HepG2 (cell line): ENCODE measurements around the gene POLR3H. TPM values are rescaled to one million over a fixed set of nuclear protein-coding genes. Genes with fewer than 3 reads are reported as not detected.

Source experiments
- ATAC-seq: fragments of 200-7000 bp; cut with Tn5 transposase; 3 replicates; pipeline ENCODE4 v1.9.1; 2020; ENCODE audit warnings: mild to moderate bottlenecking, moderate library complexity
- BruUV-seq: library from RNA; stranded (reverse); fragments of 400-500 nt; replicated peaks from 2 replicates; lab custom pipeline; 2021; lab: Mats Ljungman, UMichigan
- CTCF ChIA-PET: fragments of 300-600 bp; formaldehyde crosslinking; extraction: SDS; loops from one replicate; lab custom pipeline; 2021; ENCODE audit warnings: low total read pairs, inconsistent platforms, low intra/inter-chr PET ratio; lab: Yijun Ruan, JAX
- POLR2A ChIA-PET: fragments of 350-600 bp; sonication (Branson Sonifier 250); formaldehyde crosslinking; loops from one replicate; lab custom pipeline; 2020; ENCODE audit warnings: antibody characterized with exemption, inconsistent platforms; lab: Yijun Ruan, JAX
- DNase-seq: peaks from one replicate; pipeline ENCODE4 v3.0.0-alpha.2; 2015; ENCODE audit warnings: low spot score
- FAIRE-seq: peaks from 3 replicates; lab custom pipeline; 2011; peaks lifted over from hg19 to GRCh38; lab: Jason Lieb, UNC
- H2AFZ ChIP-seq: one replicate; pipeline ENCODE4 v1.6.1; 2011; ENCODE audit warnings: low read length, inconsistent platforms
- H3K27ac ChIP-seq: fragments of 300-600 bp; 3 replicates; pipeline ENCODE4 v1.8.0; 2011; ENCODE audit warnings: mixed run types, mild to moderate bottlenecking, mixed read lengths, low read length, inconsistent platforms; ENCODE audit not compliant: insufficient read depth; ENCODE audit errors: extremely low read length
- H3K27me3 ChIP-seq, 2 experiments: fragments of 200-600 bp in 1 of 2; 2 replicates in 1 of 2; 3 replicates in 1 of 2; pipeline versions ENCODE4 v1.6.0 to v1.8.0; 2011; ENCODE audit warnings: low read length in 2 of 2, mild to moderate bottlenecking in 2 of 2, moderate library complexity in 2 of 2, inconsistent platforms in 1 of 2; ENCODE audit not compliant: insufficient read depth in 2 of 2, control insufficient read depth in 1 of 2
- H3K36me3 ChIP-seq, 2 experiments: fragments of 200-600 bp in 1 of 2; replicated peaks in 1 of 2; 2 replicates in 1 of 2; 3 replicates in 1 of 2; pipeline versions ENCODE4 v1.5.1 to v1.8.0; 2011; ENCODE audit warnings: low read length in 2 of 2, inconsistent platforms in 1 of 2; ENCODE audit not compliant: insufficient read depth in 2 of 2, control insufficient read depth in 1 of 2
- H3K4me1 ChIP-seq: 2 replicates; pipeline ENCODE4 v1.5.1; 2012; ENCODE audit warnings: low read length, inconsistent platforms; ENCODE audit not compliant: insufficient read depth
- H3K4me2 ChIP-seq: 2 replicates; pipeline ENCODE4 v1.6.0; 2011; ENCODE audit warnings: low read depth, low read length, inconsistent platforms
- H3K4me3 ChIP-seq, 3 experiments: fragments of 200-600 bp in 1 of 3; sonication (generic), shearing (Covaris generic) in 1 of 3; replicated peaks in 1 of 3; 2 replicates each; pipeline ENCODE4 v1.5.1; 2011 to 2016; ENCODE audit warnings: low read length in 3 of 3, inconsistent platforms in 2 of 3, low read depth in 2 of 3, mild to moderate bottlenecking in 2 of 3, control low read depth in 1 of 3, mixed read lengths in 1 of 3; ENCODE audit not compliant: insufficient read depth in 1 of 3
- H3K79me2 ChIP-seq: one replicate; pipeline ENCODE4 v1.6.1; 2011; ENCODE audit warnings: low read length, inconsistent platforms; ENCODE audit not compliant: insufficient read depth
- H3K9ac ChIP-seq: 2 replicates; pipeline ENCODE4 v1.6.0; 2011; ENCODE audit warnings: mild to moderate bottlenecking, low read depth, low read length, inconsistent platforms; ENCODE audit not compliant: insufficient read depth
- H3K9me3 ChIP-seq: 2 replicates; pipeline ENCODE4 v1.5.1; 2012; ENCODE audit warnings: mild to moderate bottlenecking, low read length
- H4K20me1 ChIP-seq: 2 replicates; pipeline ENCODE4 v1.6.0; 2011; ENCODE audit warnings: inconsistent platforms, mild to moderate bottlenecking, low read length, moderate library complexity; ENCODE audit not compliant: insufficient read depth
- ASH2L ChIP-seq: fragments of 300-600, 200-600 bp; sonication (generic); IDR thresholded peaks from 2 replicates; pipeline ENCODE4 v1.7.0; 2017; ENCODE audit warnings: low read depth, mild to moderate bottlenecking, moderate library complexity, mixed read lengths, low read length; ENCODE audit not compliant: insufficient read length
- CREB1 ChIP-seq, 2 experiments: fragments of 450-650 bp in 1 of 2; IDR thresholded peaks; 2 replicates each; pipeline ENCODE4 v1.6.1; 2016 to 2017; ENCODE audit warnings: control low read depth in 1 of 2, mild to moderate bottlenecking in 1 of 2, missing compliant biosample characterization in 1 of 2, missing genetic modification characterization in 1 of 2
- ELF4 ChIP-seq: sonication (generic); formaldehyde crosslinking; IDR thresholded peaks from 2 replicates; pipeline ENCODE4 v1.5.0; 2020; ENCODE audit warnings: missing genetic modification reagents, mild to moderate bottlenecking, moderate library complexity, borderline replicate concordance
- EP300 ChIP-seq, 3 experiments: sonication (generic) in 1 of 3; formaldehyde crosslinking in 1 of 3; IDR thresholded peaks; 2 replicates each; pipeline versions ENCODE4 v1.5.1 to v1.6.1; 2011 to 2020; ENCODE audit warnings: low read depth in 2 of 3, low read length in 2 of 3, borderline replicate concordance in 1 of 3, improper control_type of control experiment in 1 of 3, mild to moderate bottlenecking in 1 of 3, missing genetic modification reagents in 1 of 3, moderate library complexity in 1 of 3
- ESRRA ChIP-seq: sonication (generic); formaldehyde crosslinking; IDR thresholded peaks from 2 replicates; pipeline ENCODE4 v1.5.1; 2020; ENCODE audit warnings: mild to moderate bottlenecking, low read depth, missing genetic modification reagents
- ETV6 ChIP-seq: sonication (generic); formaldehyde crosslinking; conservative IDR thresholded peaks from 2 replicates; pipeline ENCODE4 v1.4.0; 2020; ENCODE audit warnings: missing genetic modification reagents
- GATAD2A ChIP-seq: IDR thresholded peaks from 2 replicates; pipeline ENCODE4 v1.6.1; 2016
- HNRNPUL1 ChIP-seq: fragments of 200-400 bp; formaldehyde crosslinking; IDR thresholded peaks from 2 replicates; pipeline ENCODE4 v1.6.1; 2017; ENCODE audit warnings: low read depth, mild to moderate bottlenecking, low read length, moderate library complexity
- NCOR1 ChIP-seq: fragments of 200-600 bp; sonication (generic); IDR thresholded peaks from 2 replicates; pipeline ENCODE4 v1.7.0; 2017; ENCODE audit warnings: antibody characterized with exemption, low read length, borderline replicate concordance
- NFIB ChIP-seq: sonication (generic); formaldehyde crosslinking; IDR thresholded peaks from 2 replicates; pipeline ENCODE4 v1.9.0; 2021; ENCODE audit warnings: missing genetic modification reagents, mild to moderate bottlenecking, borderline replicate concordance
- RFX3 ChIP-seq: IDR thresholded peaks from 2 replicates; pipeline ENCODE4 v1.6.1; 2016; ENCODE audit warnings: missing biosample characterization, missing genetic modification reagents
- SALL1 ChIP-seq: sonication (generic); formaldehyde crosslinking; IDR thresholded peaks from 2 replicates; pipeline ENCODE4 v1.8.0; 2022; ENCODE audit warnings: mild to moderate bottlenecking, missing genetic modification reagents
- THAP7 ChIP-seq: sonication (generic); formaldehyde crosslinking; IDR thresholded peaks from 2 replicates; pipeline ENCODE4 v1.8.1; 2023; ENCODE audit warnings: mild to moderate bottlenecking, missing genetic modification reagents
- WIZ ChIP-seq: sonication (generic); formaldehyde crosslinking; IDR thresholded peaks from 2 replicates; pipeline ENCODE4 v1.5.1; 2020; ENCODE audit warnings: mild to moderate bottlenecking, missing genetic modification reagents
- ZNF280B ChIP-seq: sonication (generic); formaldehyde crosslinking; IDR thresholded peaks from 2 replicates; pipeline ENCODE4 v1.5.0; 2020; ENCODE audit warnings: missing genetic modification reagents, mild to moderate bottlenecking, borderline replicate concordance
- ZNF331 ChIP-seq: sonication (generic); formaldehyde crosslinking; IDR thresholded peaks from 2 replicates; pipeline ENCODE4 v1.4.0; 2020; ENCODE audit warnings: missing genetic modification reagents
- ZNF34 ChIP-seq: sonication (generic); formaldehyde crosslinking; IDR thresholded peaks from 2 replicates; pipeline ENCODE4 v1.4.0; 2020; ENCODE audit warnings: mild to moderate bottlenecking, missing genetic modification reagents, borderline replicate concordance
- ZNF75D ChIP-seq: sonication (generic); formaldehyde crosslinking; IDR thresholded peaks from 2 replicates; pipeline ENCODE4 v1.8.1; 2023; ENCODE audit warnings: missing genetic modification reagents, mild to moderate bottlenecking, borderline replicate concordance
- WGBS: methylation state at CpG from one replicate; pipeline ENCODE4 v1.1.6; 2017; ENCODE audit warnings: low lambda C conversion rate; 5-methylcytosine and 5-hydroxymethylcytosine counted together
- in situ Hi-C: cut with HindIII; loops from 2 replicates; pipeline ENCODE4 v1.10.0; 2017; ENCODE audit warnings: low pct_unique_long_range_greater_than_20kb; ENCODE audit not compliant: extremely low pct_ligation_motif_present
- intact Hi-C: fragments of 100-400 bp; cut with micrococcal nuclease; formaldehyde crosslinking; loops from one replicate; pipeline ENCODE4 v1.10.0; 2022; ENCODE audit not compliant: unreplicated experiment
- polyA plus RNA-seq, 8 experiments: library from polyadenylated mRNA; depleted of rRNA in 3 of 8; stranded (reverse) in 7 of 8; unstranded in 1 of 8; fragments of >200 nt; fragmentation: Illumina TruSeq in 4 of 8; extraction: Trizol in 4 of 8; gene quantifications; 2 replicates each; pipeline versions ENCODE4 v1.2.1 to v1.2.3, GENCODE V29; 2011 to 2016; ENCODE audit warnings: low read depth in 4 of 8, missing spikeins in 1 of 8, mixed read lengths in 1 of 8; ENCODE audit not compliant: insufficient read depth in 1 of 8
- total RNA-seq, 5 experiments: library from RNA; depleted of rRNA; stranded (reverse); fragments of >200 nt; fragmentation: Illumina TruSeq; extraction: Trizol; gene quantifications; 2 replicates each; pipeline ENCODE4 v1.2.3, GENCODE V29; 2016; ENCODE audit warnings: low read depth in 1 of 5

POLR3H gene
- total and polyA plus RNA-seq, 2 of the 13 experiments (the other 11 are each of a cell fraction or from before 2014, with no cell fraction given): 10.3 to 28.6 TPM

GRCh38 chr22:41548830-41549211 is 4.6 kb upstream of the POLR3H start (continued):
- no peak for TF ChIP-seq CREB1 (IDR thresholded peaks at IDR 0.05)
- TF ChIP-seq CREB1 (CRISPR knock-in tag; IDR thresholded peaks at IDR 0.05): 0 out of 2 replicates have a peak, but pooled peaks have one; percentile 7
- 0 out of 2 replicates have a peak, but pooled peaks have one; percentile 20 for TF ChIP-seq NFIB (CRISPR knock-in tag)

GRCh38 chr22:41544671-41545476 is 604 bp upstream of the POLR3H start:
- peaks cover 75% of the 10 kb centered on the region for H3K4me1 ChIP-seq
- H2AFZ ChIP-seq: no peak overlapping the region
- no peaks in the 10 kb centered on the region for H3K27me3 ChIP-seq
- peak overlapping the region; percentile 67 for H3K4me2 ChIP-seq
- FAIRE-seq (no peak), DNase-seq (no peak), ATAC-seq (no peak)
- no peak overlapping the region for H3K27ac ChIP-seq
- H3K79me2 ChIP-seq: peaks cover 40% of the 10 kb centered on the region
- peak overlapping the region in 2 of 3 experiments; percentile 31 to 89; a peak in 4 of 6 replicates for H3K4me3 ChIP-seq
- intact Hi-C loops: no loop called here
- CTCF ChIA-PET: interaction anchor here (1.1 to 2.4 kb wide), 3 partner anchors 17 to 52 kb away, joined by 4 to 21 read pairs (median 6); partner anchors contain the start of gene CSDC2
- H3K9me3 ChIP-seq: no peaks in the 10 kb centered on the region
- H3K9ac ChIP-seq: peak overlapping the region; percentile 11
- POLR2A ChIA-PET: interaction anchor here (1.3 to 1.4 kb wide), 2 partner anchors 13 to 164 kb away, joined by 4 to 11 read pairs; partner anchors contain the start of gene TEF
- no TSS peak for BruUV-seq
- peaks cover 5% of the 10 kb centered on the region in 2 experiments; a peak in 2 of 5 replicates for H3K36me3 ChIP-seq
- in situ Hi-C loops: no loop called here
- H4K20me1 ChIP-seq: no peaks in the 10 kb centered on the region; the same call in 1 of the 2 replicates
- 5% methylated on average over 16 of the region's 21 CpGs for WGBS
- TF ChIP-seq WIZ (CRISPR knock-in tag) (no peak), ZNF280B (CRISPR knock-in tag) (no peak), ZNF34 (CRISPR knock-in tag) (no peak), GATAD2A (CRISPR knock-in tag) (no peak; the same call in 1 of the 2 replicates), ZNF331 (no peak), HNRNPUL1 (no peak), RFX3 (CRISPR knock-in tag) (peak; percentile 88), NCOR1 (0 out of 2 replicates have a peak, but pooled peaks have one; percentile 41), ASH2L (no peak), ETV6 (CRISPR knock-in tag) (no peak), ESRRA (CRISPR knock-in tag) (no peak), ELF4 (CRISPR knock-in tag) (no peak), SALL1 (no peak), EP300 (IDR thresholded peaks at IDR 0.05; ENCODE audit: low read depth in 2 of 2, low read length in 2 of 2) (no peak), EP300 (CRISPR knock-in tag; IDR thresholded peaks at IDR 0.05; ENCODE audit: borderline replicate concordance) (no peak), ZNF75D (CRISPR knock-in tag) (no peak), THAP7 (no peak)
